Adrenal gland (tissue), 12 donors: ENCODE data around the gene ASB13. TPM values are rescaled to one million over a fixed set of nuclear protein-coding genes. Genes with fewer than 3 reads are reported as not detected.

Source experiments
- DNase-seq, 7 donors: peaks; one replicate each; pipeline ENCODE4 v3.0.0-alpha.2; 2019 to 2020
- H3K27ac ChIP-seq, 5 donors: fragments of 200-600 bp; sonication (generic) in 4 of 5; 1 replicate in 3 of 5; 2 replicates in 2 of 5; pipeline versions ENCODE4 v1.5.1 to v1.8.0; 2016 to 2020; ENCODE audit warnings: mild to moderate bottlenecking in 1 of 5
- H3K27me3 ChIP-seq: fragments of 200-600 bp; 2 replicates; pipeline ENCODE4 v1.8.0; 2021
- H3K36me3 ChIP-seq, 2 donors: fragments of 200-600 bp; replicated peaks in 1 of 2; 1 replicate in 1 of 2; 2 replicates in 1 of 2; pipeline versions ENCODE4 v1.5.1 to v1.8.0; 2018 to 2022
- H3K4me1 ChIP-seq, 2 donors: fragments of 200-600 bp; replicated peaks in 1 of 2; 1 replicate in 1 of 2; 2 replicates in 1 of 2; pipeline versions ENCODE4 v1.5.1 to v1.8.0; 2018 to 2021
- H3K4me3 ChIP-seq, 4 donors: fragments of 200-600 bp; sonication (generic) in 3 of 4; one replicate each; pipeline ENCODE4 v1.5.1; 2016 to 2018
- H3K9me3 ChIP-seq, 3 donors: fragments of 200-600 bp; sonication (generic) in 1 of 3; replicated peaks in 1 of 3; 1 replicate in 2 of 3; 2 replicates in 1 of 3; pipeline versions ENCODE4 v1.5.1 to v1.8.0; 2016 to 2021
- POLR2A ChIP-seq, 2 donors: fragments of 450-650 bp; IDR thresholded peaks; one replicate each; pipeline ENCODE4 v1.6.1; 2017; ENCODE audit warnings: antibody characterized with exemption in 2 of 2, mild to moderate bottlenecking in 2 of 2, moderate library complexity in 1 of 2
- WGBS, 4 donors: extraction: QIAGEN DNeasy Blood & Tissue Kit in 2 of 4; methylation state at CpG; one replicate each; pipeline versions ENCODE4 v1.1.5 to v1.1.7; 2013 to 2017; 5-methylcytosine and 5-hydroxymethylcytosine counted together
- intact Hi-C, 2 donors: fragments of 100-400 bp; cut with DNase I; formaldehyde crosslinking; loops; one replicate each; pipeline versions ENCODE4 v1.14.1 to v1.15.0; 2022 to 2023
- polyA plus RNA-seq, 3 donors: library from polyadenylated mRNA; stranded (reverse); fragments of 200-250 nt in 2 of 3; fragments of 350-450 nt in 1 of 3; fragmentation: Illumina TruSeq in 1 of 3; extraction: RNeasy Lipid Tissue Mini Kit (QIAGEN cat#74804) in 1 of 3; gene quantifications; one replicate each; pipeline ENCODE4 v1.2.3, GENCODE V29; 2013 to 2014
- total RNA-seq, 9 donors: library from RNA; depleted of rRNA in 4 of 9; stranded (reverse); fragments of >200 nt in 4 of 9; fragments of 120-200 nt in 1 of 9; fragmentation: NEBNext Ultra II Directional in 1 of 9; extraction: Animal tissue kit (Norgen Biotek cat#: 25700) in 1 of 9; gene quantifications; one replicate each; pipeline versions ENCODE4 v1.1.0 to v1.2.4, GENCODE V29; 2013 to 2023
- TF ChIP-seq, protein P1 (sequence below), 6 experiments: fragments of 450-650 bp in 4 of 6; fragments of 200-600 bp in 2 of 6; sonication (generic) in 1 of 6; IDR thresholded peaks; 1 replicate in 5 of 6; 2 replicates in 1 of 6; pipeline versions ENCODE4 v1.5.1 to v1.8.0; 2016 to 2021; ENCODE audit warnings: antibody characterized with exemption in 6 of 6, mild to moderate bottlenecking in 2 of 6, moderate library complexity in 1 of 6
- donor health status: healthy with polysubstance abuse.
- donor health status: Bipolar disorder and iron deficiency.
- donor health status: DM: yes; HTN: yes; CAD: no.
- donor health status: DM: no; HTN: no; CAD: no.
- donor health status: DM: no; HTN: no; CAD: no.
- donor health status: DM: yes; HTN: yes; CAD: no.

ASB13 gene
- total and polyA plus RNA-seq, 12 donors: 24.4 to 65.9 (median 45.9) TPM

DNA sequence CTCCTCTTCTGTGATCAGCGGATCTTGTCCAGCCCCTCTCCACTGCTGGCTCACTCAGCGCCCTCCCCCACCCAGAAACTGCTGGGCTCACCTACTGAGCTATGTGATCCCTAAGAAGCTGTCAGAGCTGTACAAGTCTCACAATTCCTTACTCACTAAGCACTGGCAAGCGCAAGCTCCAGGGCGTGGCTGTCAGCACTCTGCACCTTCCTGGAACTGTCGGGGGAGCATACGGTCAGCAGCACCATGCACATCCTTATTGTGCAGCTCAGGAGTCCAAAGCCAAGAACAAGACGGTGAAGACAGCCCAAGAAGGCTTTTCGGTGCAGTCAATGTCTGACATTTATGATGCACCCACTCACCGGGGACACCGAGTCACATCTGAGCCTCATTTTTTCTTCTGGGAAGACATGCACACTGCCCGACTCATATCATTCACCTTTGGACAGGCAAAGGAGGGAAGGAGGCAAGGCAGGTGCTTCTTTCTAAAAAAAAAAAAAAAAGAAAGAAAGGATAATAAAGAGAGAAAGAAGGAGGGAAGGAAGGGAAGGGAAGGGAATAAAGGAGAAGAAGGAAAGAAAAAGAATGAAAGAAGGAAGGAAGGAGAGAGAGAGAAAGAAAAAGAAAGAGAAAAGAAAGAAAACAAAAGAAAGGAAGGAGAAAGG is 56.3 kb downstream of the ASB13 start:
- no peaks in the 10 kb centered on the region for H3K9me3 ChIP-seq
- peak overlapping the region in 2 of 5 donors; percentile 1 to 28 for H3K27ac ChIP-seq
- 78 to 89% (median 84%) methylated on average over 7 to 11 of the region's 11 CpGs for WGBS, 4 donors
- peak in 1 of 7 donors; percentile 20 for DNase-seq
- H3K4me1 ChIP-seq: peaks cover 0 to 8% of the 10 kb centered on the region in 2 donors
- H3K4me3 ChIP-seq: no peak overlapping the region
- no peaks in the 10 kb centered on the region for H3K36me3 ChIP-seq
- intact Hi-C loops: loop anchor here in 1 of 2 donors (10.0 kb wide), 1 partner anchor 145 kb away; no protein-coding TSS in a partner anchor
- no peaks in the 10 kb centered on the region for H3K27me3 ChIP-seq
- TF ChIP-seq POLR2A (IDR thresholded peaks at IDR 0.05): no peak
- TF ChIP-seq, protein P1, sequence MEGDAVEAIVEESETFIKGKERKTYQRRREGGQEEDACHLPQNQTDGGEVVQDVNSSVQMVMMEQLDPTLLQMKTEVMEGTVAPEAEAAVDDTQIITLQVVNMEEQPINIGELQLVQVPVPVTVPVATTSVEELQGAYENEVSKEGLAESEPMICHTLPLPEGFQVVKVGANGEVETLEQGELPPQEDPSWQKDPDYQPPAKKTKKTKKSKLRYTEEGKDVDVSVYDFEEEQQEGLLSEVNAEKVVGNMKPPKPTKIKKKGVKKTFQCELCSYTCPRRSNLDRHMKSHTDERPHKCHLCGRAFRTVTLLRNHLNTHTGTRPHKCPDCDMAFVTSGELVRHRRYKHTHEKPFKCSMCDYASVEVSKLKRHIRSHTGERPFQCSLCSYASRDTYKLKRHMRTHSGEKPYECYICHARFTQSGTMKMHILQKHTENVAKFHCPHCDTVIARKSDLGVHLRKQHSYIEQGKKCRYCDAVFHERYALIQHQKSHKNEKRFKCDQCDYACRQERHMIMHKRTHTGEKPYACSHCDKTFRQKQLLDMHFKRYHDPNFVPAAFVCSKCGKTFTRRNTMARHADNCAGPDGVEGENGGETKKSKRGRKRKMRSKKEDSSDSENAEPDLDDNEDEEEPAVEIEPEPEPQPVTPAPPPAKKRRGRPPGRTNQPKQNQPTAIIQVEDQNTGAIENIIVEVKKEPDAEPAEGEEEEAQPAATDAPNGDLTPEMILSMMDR (IDR thresholded peaks at IDR 0.05): no peak

DNA sequence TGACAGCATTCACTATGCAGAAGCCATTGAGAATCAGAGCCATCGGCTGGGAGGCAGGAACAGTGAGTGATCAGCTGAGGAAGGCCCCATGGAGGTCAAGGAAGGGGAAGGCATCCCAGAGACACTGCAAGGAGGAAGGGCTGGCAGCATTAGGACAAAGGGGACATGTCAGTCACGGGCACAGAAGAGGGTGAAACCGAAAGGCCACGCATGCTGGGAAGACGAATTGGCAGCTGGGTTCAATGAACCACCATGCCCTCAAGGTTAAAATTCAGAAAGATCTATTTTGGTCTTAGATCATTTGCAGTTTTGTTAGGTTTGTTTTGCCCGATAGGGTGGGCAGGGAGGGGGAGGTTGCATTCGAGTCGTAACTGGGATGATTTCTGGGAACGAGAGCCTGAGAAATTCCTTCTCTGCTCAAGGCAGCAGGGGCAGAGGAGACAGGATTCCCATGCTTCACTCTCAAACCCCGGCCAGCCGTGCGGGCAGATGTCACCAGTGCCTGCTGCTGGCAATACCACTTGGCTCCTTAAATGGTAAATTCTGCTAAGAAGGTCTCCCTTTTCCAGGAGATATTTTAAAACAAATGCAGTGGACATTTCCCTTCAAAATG is 57.7 kb downstream of the ASB13 start:
- Histone ChIP-seq H3K9me3 (no peaks in the 10 kb centered on the region), H3K4me1 (peaks cover 0 to 8% of the 10 kb centered on the region in 2 donors), H3K4me3 (peak overlapping the region in 1 of 4 donors; percentile 38), H3K27me3 (no peaks in the 10 kb centered on the region), H3K36me3 (no peaks in the 10 kb centered on the region), H3K27ac (peak overlapping the region in 1 of 5 donors; percentile 23)
- peak in 5 of 7 donors; percentile 24 to 68 (median 51) for DNase-seq
- intact Hi-C loops: no loop called here
- no peak for TF ChIP-seq POLR2A (IDR thresholded peaks at IDR 0.05)
- 47 to 60% (median 53%) methylated on average over 12 of the region's 12 CpGs for WGBS, 4 donors

DNA sequence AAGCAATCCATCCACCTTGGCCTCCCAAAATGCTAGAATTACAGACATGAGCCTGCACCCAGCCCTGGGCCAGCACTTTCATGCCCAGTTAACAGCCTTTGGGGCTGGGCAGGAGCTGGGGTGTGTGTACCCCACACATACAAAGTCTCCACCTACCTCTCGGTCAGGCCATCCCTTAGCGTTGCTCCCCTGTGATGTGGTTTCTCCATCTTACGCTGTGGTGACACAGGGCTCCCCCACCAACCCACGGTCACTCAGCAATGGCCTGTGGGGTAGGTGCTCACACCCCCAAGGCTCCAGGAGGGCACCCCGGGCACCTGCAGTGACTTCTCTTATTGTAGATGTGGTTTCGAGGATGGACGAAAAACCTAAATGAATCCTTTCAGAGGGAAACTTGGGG is 58.8 kb downstream of the ASB13 start:
- H3K27me3 ChIP-seq: no peaks in the 10 kb centered on the region
- H3K27ac ChIP-seq: no peak overlapping the region
- no peaks in the 10 kb centered on the region for H3K36me3 ChIP-seq
- intact Hi-C loops: no loop called here
- WGBS, 4 donors: 92 to 98% (median 93%) methylated on average over 5 to 7 of the region's 7 CpGs
- peaks cover 0 to 8% of the 10 kb centered on the region in 2 donors for H3K4me1 ChIP-seq
- no peak for DNase-seq
- no peaks in the 10 kb centered on the region for H3K9me3 ChIP-seq
- no peak for TF ChIP-seq POLR2A (IDR thresholded peaks at IDR 0.05)
- TF ChIP-seq, protein P1 (IDR thresholded peaks at IDR 0.05): no peak
- H3K4me3 ChIP-seq: no peak overlapping the region

DNA sequence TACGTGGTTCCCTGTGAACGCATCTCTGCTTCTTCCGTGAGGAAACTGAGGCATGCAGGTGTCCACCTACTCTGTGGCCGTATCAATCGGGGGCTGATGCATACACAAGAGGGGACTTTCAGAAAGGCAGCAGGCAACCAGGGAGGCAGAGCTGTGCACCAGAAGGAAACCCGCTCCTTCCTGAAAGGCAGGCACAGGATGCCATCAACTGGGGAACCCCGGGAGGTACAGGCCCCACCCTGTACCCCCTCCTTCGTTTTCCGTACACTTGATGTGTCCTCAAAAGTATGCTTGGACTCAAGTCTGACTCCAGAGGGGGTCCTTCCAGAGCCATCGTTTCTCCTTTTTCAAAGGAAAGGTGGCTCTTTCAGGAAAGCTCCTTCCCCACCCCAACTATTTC is 59.5 kb downstream of the ASB13 start:
- Histone ChIP-seq H3K27me3 (no peaks in the 10 kb centered on the region), H3K9me3 (no peaks in the 10 kb centered on the region), H3K36me3 (no peaks in the 10 kb centered on the region), H3K4me1 (peaks cover 0 to 8% of the 10 kb centered on the region in 2 donors), H3K27ac (no peak overlapping the region), H3K4me3 (no peak overlapping the region)
- DNase-seq: no peak
- TF ChIP-seq POLR2A (IDR thresholded peaks at IDR 0.05): no peak
- TF ChIP-seq, protein P1 (IDR thresholded peaks at IDR 0.05): no peak
- intact Hi-C loops: no loop called here
- 60 to 75% (median 66%) methylated on average over 7 to 10 of the region's 10 CpGs for WGBS, 4 donors
